Right renal cortex interstitium (tissue), 3 donors: ENCODE measurements around the gene FOXC2. TPM values are rescaled to one million over a fixed set of nuclear protein-coding genes. Genes with fewer than 3 reads are reported as not detected.
"Not testable (repeated sequence)": the region's sequence is repeated elsewhere in the genome, so short reads cannot be mapped to it uniquely, and the experiment has no call there.

Experiments
- DNase-seq, 3 donors: peaks; one replicate each; pipeline ENCODE4 v3.0.0-alpha.2; 2013; ENCODE audit warnings: low read depth in 3 of 3, low spot score in 2 of 3
- polyA plus RNA-seq, 3 donors: library from polyadenylated mRNA; unstranded; fragments of 120-200 nt; gene quantifications; one replicate each; pipeline ENCODE4 v1.2.1, GENCODE V29; 2013; ENCODE audit not compliant: insufficient read length in 3 of 3

FOXC2 gene
- polyA plus RNA-seq, 3 donors = 35.0 to 40.1 (median 38.5) TPM

- no peak for DNase-seq
Measured at GRCh38 chr16:86584726-86585721, 18.4 kb downstream of the FOXC2 start.

DNA sequence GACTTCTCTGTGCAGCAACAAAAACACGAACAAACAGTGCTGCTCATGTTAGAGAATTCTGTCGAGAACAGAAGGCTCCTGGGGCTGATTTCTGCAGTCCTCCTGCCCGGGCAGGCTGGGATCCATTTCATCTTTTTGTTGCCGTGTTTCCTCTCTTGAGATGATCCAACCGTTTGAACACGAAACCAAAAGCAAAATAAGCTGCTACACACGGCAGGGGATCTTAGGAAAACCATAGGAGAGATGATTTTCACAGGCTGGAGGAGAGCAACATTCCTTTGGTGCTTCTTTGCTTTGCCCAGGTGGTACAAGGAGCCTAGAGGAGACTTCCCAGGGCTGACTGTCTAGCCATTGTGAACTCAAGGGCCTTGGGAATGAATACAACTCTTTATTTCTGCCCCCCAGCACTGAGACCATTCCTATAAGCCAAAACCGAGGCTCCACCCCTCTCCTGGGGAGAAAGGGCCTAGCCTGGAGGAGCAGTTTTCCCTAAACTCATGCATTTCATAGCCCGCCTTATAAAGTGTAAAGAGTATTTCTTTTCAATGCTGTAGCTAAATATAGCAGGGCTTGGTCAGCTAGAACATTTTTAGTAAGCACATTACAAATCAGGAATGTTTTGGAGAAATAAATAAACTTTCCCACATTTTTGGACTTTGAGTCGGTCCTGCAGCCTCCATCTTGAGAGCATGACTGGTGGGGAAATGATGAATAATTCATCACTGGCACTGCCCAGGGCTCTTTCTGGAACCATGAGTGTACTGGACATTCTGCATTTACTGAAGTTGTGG lies 19.4 kb downstream of the FOXC2 start:
- no peak for DNase-seq

DNA sequence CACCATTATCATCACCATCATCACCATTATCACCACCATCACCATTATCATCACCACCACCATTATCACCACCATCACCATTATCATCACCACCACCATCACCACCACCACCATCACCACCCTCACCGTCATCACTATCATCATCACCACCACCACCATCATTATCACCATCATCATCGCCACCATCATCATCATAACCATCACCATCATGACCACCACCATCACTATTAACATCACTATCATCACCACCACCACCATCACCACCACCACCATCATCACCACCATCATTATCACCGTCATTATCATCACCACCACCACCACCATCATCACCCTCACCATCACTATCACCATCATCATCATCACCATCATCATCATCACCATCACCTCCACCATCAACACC lies 20.9 kb downstream of the FOXC2 start:
- DNase-seq = no peak

GRCh38 chr16:86587955-86588354 lies 21.3 kb downstream of the FOXC2 start:
- not testable (repeated sequence) for DNase-seq

DNA sequence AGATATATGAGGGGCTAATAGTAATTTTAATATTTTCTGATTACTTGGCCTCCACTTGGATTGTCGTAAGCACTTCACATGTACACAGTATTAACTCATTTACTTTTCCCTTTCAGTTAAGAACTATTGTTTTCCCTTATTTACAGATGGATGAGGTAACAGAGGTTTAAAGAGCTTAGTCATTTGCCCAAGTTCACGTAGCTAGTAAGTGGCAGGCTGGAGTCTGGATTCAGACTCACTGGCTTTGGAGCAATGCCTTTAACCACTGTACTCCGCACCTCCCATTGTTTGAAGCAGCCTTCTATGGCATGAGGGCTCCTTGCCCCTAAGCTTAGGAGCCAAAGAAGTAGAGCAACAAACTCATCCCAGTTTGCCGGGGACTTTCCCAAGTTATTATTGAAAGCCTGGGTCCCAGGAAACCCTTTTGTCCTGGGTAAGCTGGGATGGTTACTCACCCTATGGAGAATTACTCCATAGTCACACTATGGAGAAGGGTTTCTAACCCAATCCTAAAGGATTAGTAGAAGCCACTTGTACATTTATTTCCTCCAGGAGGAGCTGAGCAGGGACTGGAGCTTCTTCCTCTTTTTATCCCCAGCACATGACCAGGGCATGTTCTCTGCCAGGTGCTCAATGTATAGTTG lies 24.0 kb downstream of the FOXC2 start:
- DNase-seq = no peak

- DNase-seq = no peak
Measured at GRCh38 chr16:86591270-86591669, 24.6 kb downstream of the FOXC2 start.

DNA sequence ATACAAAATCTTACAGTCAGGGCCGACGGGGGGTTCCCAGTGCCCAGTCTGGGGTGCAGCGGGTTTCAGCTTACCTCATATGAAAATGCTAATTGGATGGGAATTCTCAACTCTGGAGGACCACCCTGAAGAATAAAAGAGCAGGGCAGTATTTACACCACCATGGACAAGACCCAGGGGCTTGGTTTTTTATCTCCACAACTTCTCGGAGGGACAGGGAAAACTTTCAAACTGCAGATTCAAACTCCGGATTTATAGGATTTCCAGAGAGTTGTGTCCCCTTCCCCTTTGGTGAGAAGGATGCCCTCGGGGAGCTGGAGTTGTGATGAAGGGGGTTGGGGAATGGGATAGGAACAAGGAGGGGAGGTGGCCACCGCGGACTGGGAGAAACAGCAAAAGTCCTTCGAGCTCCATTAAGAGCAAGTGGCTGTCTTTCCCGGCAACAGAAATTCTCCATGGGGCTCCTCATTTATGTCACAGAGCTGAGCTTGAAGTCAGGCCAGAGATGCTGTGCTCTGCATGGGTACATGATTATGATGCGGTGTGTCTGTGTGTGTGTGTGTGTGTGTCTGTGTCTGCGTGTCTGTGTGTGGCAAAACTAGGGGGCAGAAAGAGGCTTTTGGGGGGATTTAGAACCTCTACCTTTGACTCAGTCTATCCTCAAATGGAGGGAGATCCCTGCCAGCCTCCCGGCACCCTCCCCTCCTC lies 27.4 kb downstream of the FOXC2 start:
- DNase-seq = no peak

DNA sequence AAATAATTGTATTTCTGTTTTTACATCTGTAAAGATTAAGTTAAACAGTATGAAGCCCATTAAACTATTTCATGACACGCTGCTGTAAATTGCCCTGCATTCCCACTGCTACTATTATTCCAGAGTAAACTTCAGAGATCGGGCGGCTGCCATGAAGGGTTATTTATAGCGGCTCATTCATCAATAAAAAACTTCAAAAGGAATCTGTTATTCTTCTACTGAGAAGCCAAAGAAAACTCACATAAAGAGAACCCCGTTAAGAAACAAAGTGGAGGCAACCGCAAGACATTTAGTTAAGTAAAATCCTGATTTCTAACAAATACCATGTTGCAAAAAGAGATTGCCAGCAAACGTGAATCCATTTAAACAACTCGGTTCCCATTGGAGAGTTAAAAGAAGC lies 28.1 kb downstream of the FOXC2 start:
- DNase-seq = no peak

GRCh38 chr16:86595983-86596605 lies 29.5 kb downstream of the FOXC2 start:
- no peak for DNase-seq

- no peak for DNase-seq
Measured at GRCh38 chr16:86597126-86597879, 30.7 kb downstream of the FOXC2 start.

GRCh38 chr16:86597880-86598606 lies 31.4 kb downstream of the FOXC2 start:
- no peak for DNase-seq

- no peak for DNase-seq
Measured at GRCh38 chr16:86598607-86599565, 32.3 kb downstream of the FOXC2 start.

DNA sequence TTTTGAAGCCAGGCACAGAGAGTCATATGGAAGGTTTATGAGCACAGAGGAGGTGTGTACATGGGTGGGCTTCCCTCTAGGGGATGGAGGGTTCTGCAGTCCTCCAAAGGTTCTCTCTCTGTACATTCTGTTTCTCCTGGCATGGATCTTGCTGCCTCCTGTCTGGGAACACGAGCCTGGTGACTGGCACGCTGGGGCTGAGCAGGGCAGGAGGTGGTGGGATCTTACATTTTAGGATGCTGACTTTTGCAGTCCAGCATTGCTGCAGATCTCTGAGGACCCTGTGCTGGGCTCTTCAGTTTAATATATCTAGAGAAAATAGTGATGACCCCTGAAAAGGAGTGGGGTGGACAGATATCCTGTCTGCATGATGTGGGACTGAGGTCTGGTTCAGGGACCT lies 34.7 kb downstream of the FOXC2 start:
- no peak for DNase-seq

GRCh38 chr16:86602521-86602920 lies 35.9 kb downstream of the FOXC2 start:
- DNase-seq = no peak

GRCh38 chr16:86604436-86605193 lies 38.0 kb downstream of the FOXC2 start:
- no peak for DNase-seq

GRCh38 chr16:86605950-86606349 lies 39.3 kb downstream of the FOXC2 start:
- DNase-seq = no peak

DNA sequence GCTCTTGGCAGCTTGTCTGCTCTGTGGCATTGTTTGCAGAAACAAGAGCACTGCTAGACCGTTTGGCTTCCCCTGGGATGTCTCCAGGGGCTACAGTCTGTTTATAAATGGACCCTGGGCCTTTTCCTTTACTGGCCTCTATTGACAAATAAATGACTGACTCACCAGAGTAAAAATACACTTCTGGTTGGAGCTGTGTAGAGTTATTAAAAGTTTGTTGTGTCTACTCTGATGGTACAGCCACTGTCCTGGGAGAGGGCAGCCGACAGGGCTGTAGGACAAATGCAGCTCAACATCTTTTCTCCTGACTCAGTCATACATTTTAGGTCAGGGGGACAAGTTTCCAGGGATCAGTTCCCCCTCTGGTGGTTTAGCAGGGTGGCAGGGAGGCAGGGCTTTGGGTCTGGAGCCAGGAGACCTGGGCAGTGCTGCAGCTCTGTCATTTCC lies 41.7 kb downstream of the FOXC2 start:
- no peak for DNase-seq
